GM23248 (cell line): ENCODE measurements around the gene LYST.

Source experiments
- EZH2 ChIP-seq: fragments of 200-600 bp; sonication (generic); IDR thresholded peaks from 2 replicates; pipeline ENCODE4 v1.6.1; 2018; ENCODE audit warnings: antibody characterized with exemption, mild to moderate bottlenecking; ENCODE audit not compliant: insufficient read depth, poor library complexity, severe bottlenecking
- EZH2phosphoT487 ChIP-seq: fragments of 200-600 bp; sonication (generic); IDR thresholded peaks from 2 replicates; pipeline ENCODE4 v1.6.1; 2018; ENCODE audit warnings: antibody characterized with exemption, moderate library complexity, mild to moderate bottlenecking, low read depth; ENCODE audit not compliant: insufficient read depth

- TF ChIP-seq EZH2 (no peak), EZH2phosphoT487 (no peak)
Measured at GRCh38 chr1:235708390-235708962, 158.2 kb downstream of the LYST start.
